ENCODE measurements around the gene PTGER1. TPM values are rescaled to one million over a fixed set of nuclear protein-coding genes. Genes with fewer than 3 reads are reported as not detected.
A peak's percentile ranks its signal among the peaks of the same experiment; 100 is the strongest.

The PTGER1 gene
- total RNA-seq, 1 experiment from 2014 or later, result 0.20 TPM

DNA sequence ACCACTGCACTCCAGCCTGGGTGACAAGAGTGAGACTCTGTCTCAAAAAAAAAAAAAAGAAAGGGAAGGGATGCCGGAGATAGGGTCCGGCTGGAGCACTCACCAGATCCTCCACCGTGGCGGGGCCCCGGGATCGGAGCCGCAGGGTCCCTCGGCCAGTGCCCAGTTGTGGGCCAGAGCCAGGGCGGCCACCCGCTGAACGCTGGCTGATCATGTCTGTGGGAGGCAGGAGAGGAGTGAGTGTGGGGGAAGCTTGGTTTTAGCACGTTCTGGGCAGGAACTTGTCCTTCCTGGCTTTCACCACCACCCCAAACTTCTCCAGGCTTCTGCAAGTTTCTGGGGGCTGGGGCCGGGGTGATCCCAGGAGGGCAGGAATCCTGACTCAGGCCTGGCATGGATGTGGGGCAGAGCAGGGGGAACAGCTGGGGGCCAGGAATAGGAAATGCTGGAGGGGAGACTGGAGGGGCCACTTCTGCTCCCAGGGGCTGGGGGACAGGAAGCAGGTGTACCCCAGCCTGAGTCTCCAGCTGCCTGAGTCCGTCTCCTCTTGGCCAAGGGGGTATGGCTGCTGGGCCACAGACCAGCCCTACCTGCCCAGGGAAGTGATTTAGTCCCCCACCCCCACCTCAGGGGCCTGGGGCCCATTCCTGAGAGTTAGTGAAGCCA, 4.3 kb upstream of the PTGER1 start:
- DNase-seq, result no peak
- Histone ChIP-seq H3K4me3 (ENCODE audit: low read depth, low read length) (no peak overlapping the region), H3K27me3 (replicated peaks; ENCODE audit: control insufficient read depth, insufficient read depth, low read length) (no peaks in the 10 kb centered on the region), H3K9me3 (no peaks in the 10 kb centered on the region), H3K36me3 (ENCODE audit: control insufficient read depth, insufficient read depth, low read length) (no peaks in the 10 kb centered on the region; the same call in 1 of the 2 replicates), H3K4me1 (no peaks in the 10 kb centered on the region)
- ChIA-PET CTCF (interaction anchor here (1.8 kb wide), 1 partner anchor 343 kb away, joined by 4 read pairs; the partner anchor contains the start of gene ASF1B), POLR2A (no interaction called here)
- TF ChIP-seq, protein P1, sequence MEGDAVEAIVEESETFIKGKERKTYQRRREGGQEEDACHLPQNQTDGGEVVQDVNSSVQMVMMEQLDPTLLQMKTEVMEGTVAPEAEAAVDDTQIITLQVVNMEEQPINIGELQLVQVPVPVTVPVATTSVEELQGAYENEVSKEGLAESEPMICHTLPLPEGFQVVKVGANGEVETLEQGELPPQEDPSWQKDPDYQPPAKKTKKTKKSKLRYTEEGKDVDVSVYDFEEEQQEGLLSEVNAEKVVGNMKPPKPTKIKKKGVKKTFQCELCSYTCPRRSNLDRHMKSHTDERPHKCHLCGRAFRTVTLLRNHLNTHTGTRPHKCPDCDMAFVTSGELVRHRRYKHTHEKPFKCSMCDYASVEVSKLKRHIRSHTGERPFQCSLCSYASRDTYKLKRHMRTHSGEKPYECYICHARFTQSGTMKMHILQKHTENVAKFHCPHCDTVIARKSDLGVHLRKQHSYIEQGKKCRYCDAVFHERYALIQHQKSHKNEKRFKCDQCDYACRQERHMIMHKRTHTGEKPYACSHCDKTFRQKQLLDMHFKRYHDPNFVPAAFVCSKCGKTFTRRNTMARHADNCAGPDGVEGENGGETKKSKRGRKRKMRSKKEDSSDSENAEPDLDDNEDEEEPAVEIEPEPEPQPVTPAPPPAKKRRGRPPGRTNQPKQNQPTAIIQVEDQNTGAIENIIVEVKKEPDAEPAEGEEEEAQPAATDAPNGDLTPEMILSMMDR (IDR thresholded peaks at IDR 0.05; ENCODE audit: insufficient read depth in 1 of 2, low read depth in 1 of 2, low read length in 1 of 2, severe bottlenecking in 1 of 2, unreplicated experiment in 1 of 2), result no peak
- Mint-ChIP-seq H3K4me3 (ENCODE audit: unreplicated experiment) (no peak overlapping the region), H3K36me3 (ENCODE audit: insufficient read depth, unreplicated experiment) (peaks cover 49% of the 10 kb centered on the region), H3K4me1 (ENCODE audit: low read depth, unreplicated experiment) (peaks cover 15% of the 10 kb centered on the region), H3K9me3 (ENCODE audit: unreplicated experiment) (no peaks in the 10 kb centered on the region), H3K27ac (ENCODE audit: unreplicated experiment) (no peak overlapping the region), H3K27me3 (ENCODE audit: insufficient read depth, unreplicated experiment) (no peaks in the 10 kb centered on the region)
- intact Hi-C loops (cut with micrococcal nuclease; ENCODE audit: unreplicated experiment), result loop anchor here (10.0 kb wide), 1 partner anchor 115 kb away; no protein-coding TSS in a partner anchor
- BruUV-seq (replicated peaks), result no TSS peak

DNA sequence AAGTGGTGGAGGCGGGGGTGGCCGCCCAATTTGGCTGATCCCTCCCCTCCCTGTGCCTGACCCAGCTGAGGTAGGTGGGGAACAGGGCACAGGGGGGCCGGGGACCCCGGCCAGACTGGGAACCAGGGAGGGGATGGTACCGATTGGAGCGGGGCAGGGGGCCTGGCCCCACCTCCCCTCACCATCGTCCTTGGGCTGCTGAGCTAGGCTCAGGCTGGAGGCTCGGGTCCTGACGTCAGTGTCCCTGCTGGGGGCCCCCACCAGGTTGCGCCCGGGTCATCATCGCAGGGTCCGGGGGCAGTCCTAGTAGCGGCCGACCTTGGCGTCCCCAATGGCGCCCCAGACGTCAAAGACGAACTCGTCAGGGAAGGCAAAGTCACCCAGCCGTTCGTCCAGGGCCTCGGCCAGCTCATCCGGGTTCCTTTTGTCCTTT, 3.0 kb upstream of the PTGER1 start:
- no peaks in the 10 kb centered on the region for H3K27me3 ChIP-seq (replicated peaks; ENCODE audit: control insufficient read depth, insufficient read depth, low read length)
- CTCF ChIA-PET, result no interaction called here
- Mint-ChIP-seq H3K27ac (ENCODE audit: unreplicated experiment) (no peak overlapping the region), H3K4me3 (ENCODE audit: unreplicated experiment) (no peak overlapping the region), H3K4me1 (ENCODE audit: low read depth, unreplicated experiment) (peaks cover 15% of the 10 kb centered on the region), H3K36me3 (ENCODE audit: insufficient read depth, unreplicated experiment) (peaks cover 48% of the 10 kb centered on the region), H3K9me3 (ENCODE audit: unreplicated experiment) (no peaks in the 10 kb centered on the region), H3K27me3 (ENCODE audit: insufficient read depth, unreplicated experiment) (no peaks in the 10 kb centered on the region)
- no peaks in the 10 kb centered on the region; the same call in 1 of the 2 replicates for H3K36me3 ChIP-seq (ENCODE audit: control insufficient read depth, insufficient read depth, low read length)
- POLR2A ChIA-PET, result interaction anchor here (0.6 kb wide), 1 partner anchor 15 kb away, joined by 3 read pairs; no protein-coding TSS in a partner anchor
- DNase-seq, result no peak
- H3K4me1 ChIP-seq, result no peaks in the 10 kb centered on the region
- intact Hi-C loops (cut with micrococcal nuclease; ENCODE audit: unreplicated experiment), result loop anchor here (10.0 kb wide), 1 partner anchor 113 kb away; no protein-coding TSS in a partner anchor
- H3K9me3 ChIP-seq, result no peaks in the 10 kb centered on the region
- H3K4me3 ChIP-seq (ENCODE audit: low read depth, low read length), result no peak overlapping the region
- BruUV-seq (replicated peaks), result TSS peak; percentile 90
- TF ChIP-seq, protein P1 (IDR thresholded peaks at IDR 0.05; ENCODE audit: insufficient read depth in 1 of 2, low read depth in 1 of 2, low read length in 1 of 2, severe bottlenecking in 1 of 2, unreplicated experiment in 1 of 2), result no peak

DNA sequence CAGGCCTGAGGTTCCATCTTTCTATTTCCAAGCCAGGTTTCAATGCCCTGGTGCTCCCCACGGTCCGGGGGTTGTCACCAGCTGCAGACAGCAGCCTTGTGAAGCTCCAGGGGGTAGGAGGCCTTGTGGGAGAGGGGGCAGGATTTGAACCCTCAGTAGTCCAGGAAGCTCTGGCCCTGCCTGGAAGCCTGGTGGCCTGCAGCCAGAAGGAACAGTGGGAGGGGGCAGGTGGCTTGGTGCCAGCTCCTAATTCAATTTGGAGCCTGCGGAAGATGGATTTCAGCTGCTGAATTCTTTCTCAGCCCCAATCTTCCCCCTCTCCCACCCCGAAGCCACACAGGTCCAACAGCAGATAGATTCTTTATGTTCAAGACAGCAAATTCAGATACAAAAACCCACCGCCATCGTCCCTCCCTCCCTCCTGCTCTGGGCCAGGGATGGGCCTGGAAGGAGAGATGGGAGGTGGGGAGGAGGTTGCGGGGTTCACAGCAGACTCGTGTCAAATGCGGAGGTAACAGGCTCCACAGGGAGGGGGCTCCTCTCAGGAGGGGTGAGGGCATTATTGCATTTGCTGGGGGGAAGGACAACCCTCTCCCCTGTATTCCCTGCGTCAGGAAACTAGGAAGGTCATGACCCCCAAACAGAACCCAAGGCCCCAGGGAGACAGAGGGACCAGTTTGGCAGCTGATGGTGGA, 2.4 kb upstream of the PTGER1 start:
- POLR2A ChIA-PET, result interaction anchor here (0.6 kb wide), 1 partner anchor 16 kb away, joined by 3 read pairs; no protein-coding TSS in a partner anchor
- H3K4me1 Mint-ChIP-seq (ENCODE audit: low read depth, unreplicated experiment), result peaks cover 15% of the 10 kb centered on the region
- no peaks in the 10 kb centered on the region for H3K9me3 ChIP-seq
- no peak overlapping the region for H3K4me3 ChIP-seq (ENCODE audit: low read depth, low read length)
- no peaks in the 10 kb centered on the region; the same call in 1 of the 2 replicates for H3K36me3 ChIP-seq (ENCODE audit: control insufficient read depth, insufficient read depth, low read length)
- intact Hi-C loops (cut with micrococcal nuclease; ENCODE audit: unreplicated experiment), result loop anchor here (10.0 kb wide), 1 partner anchor 113 kb away; no protein-coding TSS in a partner anchor
- TF ChIP-seq, protein P1 (IDR thresholded peaks at IDR 0.05; ENCODE audit: insufficient read depth in 1 of 2, low read depth in 1 of 2, low read length in 1 of 2, severe bottlenecking in 1 of 2, unreplicated experiment in 1 of 2), result no peak
- no peak overlapping the region for H3K4me3 Mint-ChIP-seq (ENCODE audit: unreplicated experiment)
- H3K27me3 Mint-ChIP-seq (ENCODE audit: insufficient read depth, unreplicated experiment), result no peaks in the 10 kb centered on the region
- no peaks in the 10 kb centered on the region for H3K27me3 ChIP-seq (replicated peaks; ENCODE audit: control insufficient read depth, insufficient read depth, low read length)
- H3K4me1 ChIP-seq, result no peaks in the 10 kb centered on the region
- no peak for DNase-seq
- CTCF ChIA-PET, result no interaction called here
- H3K36me3 Mint-ChIP-seq (ENCODE audit: insufficient read depth, unreplicated experiment), result peaks cover 49% of the 10 kb centered on the region
- H3K27ac Mint-ChIP-seq (ENCODE audit: unreplicated experiment), result no peak overlapping the region
- H3K9me3 Mint-ChIP-seq (ENCODE audit: unreplicated experiment), result no peaks in the 10 kb centered on the region
- no TSS peak for BruUV-seq (replicated peaks)

Data from Caco-2 (cell line).